Large intestine (tissue), 3 donors: ENCODE results near the gene KIRREL3. TPM values are rescaled to one million over a fixed set of nuclear protein-coding genes. Genes with fewer than 3 reads are reported as not detected.

Source experiments
- DNase-seq, 2 donors: peaks; one replicate each; pipeline versions ENCODE4 v3.0.0 to v3.0.0-alpha.2; 2013
- H3K27ac ChIP-seq: one replicate; pipeline ENCODE4 v1.5.1; 2013; ENCODE audit warnings: low read length
- H3K27me3 ChIP-seq: 2 replicates; pipeline ENCODE4 v1.6.1; 2013; ENCODE audit warnings: low read length; ENCODE audit not compliant: control insufficient read depth, insufficient read depth
- H3K36me3 ChIP-seq: 2 replicates; pipeline ENCODE4 v1.6.1; 2013; ENCODE audit warnings: low read length; ENCODE audit not compliant: control insufficient read depth, insufficient read depth
- H3K4me1 ChIP-seq: one replicate; pipeline ENCODE4 v1.6.1; 2013; ENCODE audit warnings: low read length; ENCODE audit not compliant: control insufficient read depth, insufficient read depth
- H3K4me3 ChIP-seq: one replicate; pipeline ENCODE4 v1.5.1; 2013; ENCODE audit warnings: low read length
- H3K9me3 ChIP-seq: one replicate; pipeline ENCODE4 v1.6.1; 2013; ENCODE audit warnings: mild to moderate bottlenecking, low read depth, low read length, moderate library complexity; ENCODE audit not compliant: control insufficient read depth
- WGBS: methylation state at CpG from one replicate; pipeline ENCODE4 v1.1.5; 2013; ENCODE audit warnings: low lambda C conversion rate; ENCODE audit not compliant: insufficient coverage; 5-methylcytosine and 5-hydroxymethylcytosine counted together
- polyA plus RNA-seq: library from polyadenylated mRNA; unstranded; fragments of 120-200 nt; gene quantifications from one replicate; pipeline ENCODE4 v1.2.1, GENCODE V29; 2013

KIRREL3 gene
- polyA plus RNA-seq, 1 donor = 0.96 TPM

DNA sequence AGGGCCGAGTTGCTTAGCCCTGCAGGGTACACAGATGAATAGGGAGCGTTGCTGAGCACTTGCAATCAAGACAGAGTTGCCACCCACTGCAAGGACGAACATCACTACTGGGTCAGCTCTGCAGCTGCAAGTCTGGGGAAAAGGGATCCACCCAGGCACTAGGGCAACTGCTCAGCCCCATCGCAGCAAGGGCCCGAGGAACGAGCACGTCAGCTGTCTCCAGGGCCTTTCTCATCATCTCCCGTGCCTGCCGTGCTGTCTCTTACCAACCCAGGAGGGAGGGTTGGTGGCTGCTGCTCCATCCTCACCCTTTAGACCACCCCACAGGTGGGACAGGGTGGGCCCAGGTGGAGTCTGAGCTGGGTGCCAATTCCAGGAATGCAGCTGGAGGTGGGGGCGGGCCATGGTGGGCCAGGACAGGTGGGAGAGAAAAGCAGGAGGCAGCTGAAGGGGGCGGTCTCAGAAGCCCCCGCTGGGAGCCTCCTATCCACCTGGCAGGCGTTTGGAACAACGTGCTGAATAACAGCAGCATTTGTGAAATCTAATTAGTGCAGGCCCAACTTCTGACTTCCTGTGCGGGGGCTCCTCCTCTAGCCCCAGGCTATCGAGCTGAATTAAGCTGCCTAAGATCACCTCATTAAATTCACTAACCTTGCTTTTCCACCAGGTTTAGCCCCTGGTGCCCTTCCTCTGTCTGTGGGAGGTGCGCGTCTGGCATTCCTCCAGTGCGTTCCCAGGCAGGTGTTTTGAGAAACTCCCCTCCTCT is 392.6 kb downstream of the KIRREL3 start:
- Histone ChIP-seq H3K36me3 (no peaks in the 10 kb centered on the region), H3K9me3 (no peaks in the 10 kb centered on the region), H3K4me1 (no peaks in the 10 kb centered on the region), H3K4me3 (no peak overlapping the region), H3K27me3 (peaks cover 22% of the 10 kb centered on the region), H3K27ac (no peak overlapping the region)
- no peak for DNase-seq
- no CpG with 5 or more reads among the region's 19 CpGs for WGBS

DNA sequence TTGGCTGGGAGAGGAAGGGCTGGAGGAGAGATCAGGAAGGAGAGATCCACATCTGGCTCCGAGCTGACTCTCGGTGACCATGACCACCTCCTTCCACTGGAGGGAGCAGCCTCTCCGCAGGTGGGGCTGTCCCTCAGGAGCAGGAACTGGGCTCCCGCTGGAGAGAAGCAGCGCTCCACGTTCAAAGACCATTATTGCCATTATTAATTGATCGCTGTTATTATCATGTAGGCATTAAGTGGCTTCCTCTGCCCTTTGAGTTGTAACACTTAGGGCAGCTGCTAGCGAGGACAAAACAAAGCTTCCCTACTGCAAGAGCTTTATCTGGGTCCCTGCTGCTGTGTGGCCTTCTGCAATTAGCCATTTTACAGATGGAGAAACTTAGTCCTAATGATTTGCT is 393.2 kb downstream of the KIRREL3 start:
- H3K27ac ChIP-seq = no peak overlapping the region
- H3K36me3 ChIP-seq = no peaks in the 10 kb centered on the region
- H3K9me3 ChIP-seq = no peaks in the 10 kb centered on the region
- peak; percentile 13 to 21 for DNase-seq
- WGBS = no CpG with 5 or more reads among the region's 8 CpGs
- H3K4me3 ChIP-seq = no peak overlapping the region
- no peaks in the 10 kb centered on the region for H3K4me1 ChIP-seq
- peaks cover 27% of the 10 kb centered on the region for H3K27me3 ChIP-seq

GRCh38 chr11:126606484-126606883 is 394.1 kb downstream of the KIRREL3 start:
- no peaks in the 10 kb centered on the region for H3K36me3 ChIP-seq
- no peak overlapping the region for H3K4me3 ChIP-seq
- H3K4me1 ChIP-seq = no peaks in the 10 kb centered on the region
- WGBS = no CpG with 5 or more reads among the region's 4 CpGs
- peaks cover 36% of the 10 kb centered on the region for H3K27me3 ChIP-seq
- DNase-seq = no peak
- no peaks in the 10 kb centered on the region for H3K9me3 ChIP-seq
- H3K27ac ChIP-seq = no peak overlapping the region

DNA sequence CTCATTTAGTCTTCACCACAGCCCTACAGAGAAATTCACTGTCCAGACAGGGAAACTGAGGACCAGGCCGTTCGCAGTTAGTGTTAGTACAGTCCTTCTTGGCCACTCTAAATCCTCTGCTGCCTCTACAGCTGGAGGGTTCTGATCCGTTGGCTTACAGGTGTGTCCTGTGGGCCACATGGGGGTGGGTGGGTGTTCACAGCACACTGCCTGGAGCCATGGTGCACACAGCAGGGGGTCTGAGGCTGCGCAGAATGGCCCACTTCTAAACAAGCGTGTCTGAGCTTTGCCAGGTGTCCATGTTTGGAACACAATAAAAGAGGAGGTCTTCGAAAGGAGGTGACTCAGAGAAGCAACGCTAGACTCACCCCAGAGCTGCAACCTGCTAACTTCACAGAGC is 396.1 kb downstream of the KIRREL3 start:
- no peak for DNase-seq
- H3K9me3 ChIP-seq = no peaks in the 10 kb centered on the region

DNA sequence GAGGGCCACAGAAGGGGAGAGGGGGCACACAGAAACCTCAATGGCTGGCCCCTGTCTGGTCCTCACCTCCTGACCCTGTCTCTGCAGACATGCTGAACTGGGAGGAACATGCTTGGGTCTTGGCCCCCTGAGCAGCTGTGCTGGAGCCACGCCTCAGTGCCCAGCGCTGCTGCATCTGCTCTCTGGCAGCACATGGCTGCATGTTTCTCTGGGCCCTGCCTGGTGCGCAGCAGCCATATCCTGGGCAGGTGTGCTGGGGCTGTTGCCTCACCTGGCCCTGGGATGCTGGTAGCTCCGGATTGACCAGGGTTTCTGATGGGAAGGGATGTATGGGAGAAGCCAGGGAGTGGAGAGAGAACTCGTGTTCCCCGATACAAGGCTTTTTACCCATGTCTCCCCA is 397.1 kb downstream of the KIRREL3 start:
- Histone ChIP-seq H3K36me3 (no peaks in the 10 kb centered on the region), H3K27ac (no peak overlapping the region), H3K4me1 (no peaks in the 10 kb centered on the region), H3K9me3 (no peaks in the 10 kb centered on the region), H3K27me3 (peaks cover 47% of the 10 kb centered on the region), H3K4me3 (no peak overlapping the region)
- DNase-seq = no peak
- no CpG with 5 or more reads among the region's 6 CpGs for WGBS

More for the DNA sequence above, 396.1 kb downstream of the KIRREL3 start:
- H3K27me3 ChIP-seq = peaks cover 49% of the 10 kb centered on the region
- no CpG with 5 or more reads among the region's 7 CpGs for WGBS
- H3K36me3 ChIP-seq = no peaks in the 10 kb centered on the region
- H3K4me3 ChIP-seq = no peak overlapping the region
- no peak overlapping the region for H3K27ac ChIP-seq
- H3K4me1 ChIP-seq = no peaks in the 10 kb centered on the region

GRCh38 chr11:126602993-126603392 is 397.6 kb downstream of the KIRREL3 start:
- H3K27ac ChIP-seq = no peak overlapping the region
- no peaks in the 10 kb centered on the region for H3K9me3 ChIP-seq
- no peak for DNase-seq
- no peaks in the 10 kb centered on the region for H3K36me3 ChIP-seq
- peaks cover 47% of the 10 kb centered on the region for H3K27me3 ChIP-seq
- no peak overlapping the region for H3K4me3 ChIP-seq
- no CpG with 5 or more reads among the region's 6 CpGs for WGBS
- no peaks in the 10 kb centered on the region for H3K4me1 ChIP-seq

DNA sequence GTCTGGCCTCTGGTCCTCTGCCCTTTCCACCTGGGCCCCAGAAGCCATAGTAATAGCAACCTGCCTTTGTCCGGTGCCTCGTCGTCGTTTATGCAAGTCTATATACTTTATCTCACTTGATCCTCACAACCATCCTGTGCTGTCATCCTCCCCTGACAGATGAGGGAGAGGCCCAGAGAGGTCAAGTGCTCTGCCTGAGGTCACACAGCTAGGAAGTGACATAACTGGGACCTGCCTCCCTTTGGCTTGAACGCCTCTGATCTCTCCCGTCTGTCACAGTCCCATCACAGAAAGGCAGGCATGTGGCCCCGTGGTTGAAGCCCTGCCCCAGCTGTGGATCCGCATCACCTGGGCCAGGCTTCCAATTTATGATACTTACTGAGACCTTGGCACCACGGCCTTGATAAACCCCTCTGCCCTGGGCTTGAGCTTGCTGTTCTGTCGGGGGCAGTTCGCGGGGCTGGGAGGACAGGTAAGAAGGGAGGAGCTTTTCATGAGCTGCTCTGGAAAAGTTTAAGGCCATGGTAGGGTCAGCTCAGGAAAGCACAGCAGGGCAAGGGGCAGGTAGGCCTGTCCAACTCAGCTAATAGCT is 398.1 kb downstream of the KIRREL3 start:
- Histone ChIP-seq H3K4me1 (no peaks in the 10 kb centered on the region), H3K9me3 (no peaks in the 10 kb centered on the region), H3K4me3 (no peak overlapping the region), H3K27ac (no peak overlapping the region), H3K27me3 (peaks cover 46% of the 10 kb centered on the region), H3K36me3 (no peaks in the 10 kb centered on the region)
- DNase-seq = no peak
- no CpG with 5 or more reads among the region's 12 CpGs for WGBS

- DNase-seq = no peak
- peaks cover 40% of the 10 kb centered on the region for H3K27me3 ChIP-seq
- H3K36me3 ChIP-seq = no peaks in the 10 kb centered on the region
- WGBS = 44% methylated on average over 5 of the region's 22 CpGs
- no peaks in the 10 kb centered on the region for H3K4me1 ChIP-seq
- H3K4me3 ChIP-seq = no peak overlapping the region
- no peak overlapping the region for H3K27ac ChIP-seq
- H3K9me3 ChIP-seq = no peaks in the 10 kb centered on the region
These were observed 398.9 kb downstream of the KIRREL3 start for GRCh38 chr11:126601550-126602215.

- no peak overlapping the region for H3K4me3 ChIP-seq
- WGBS = 30% methylated on average over 2 of the region's 5 CpGs
These were observed 399.4 kb downstream of the KIRREL3 start for GRCh38 chr11:126601136-126601535.

DNA sequence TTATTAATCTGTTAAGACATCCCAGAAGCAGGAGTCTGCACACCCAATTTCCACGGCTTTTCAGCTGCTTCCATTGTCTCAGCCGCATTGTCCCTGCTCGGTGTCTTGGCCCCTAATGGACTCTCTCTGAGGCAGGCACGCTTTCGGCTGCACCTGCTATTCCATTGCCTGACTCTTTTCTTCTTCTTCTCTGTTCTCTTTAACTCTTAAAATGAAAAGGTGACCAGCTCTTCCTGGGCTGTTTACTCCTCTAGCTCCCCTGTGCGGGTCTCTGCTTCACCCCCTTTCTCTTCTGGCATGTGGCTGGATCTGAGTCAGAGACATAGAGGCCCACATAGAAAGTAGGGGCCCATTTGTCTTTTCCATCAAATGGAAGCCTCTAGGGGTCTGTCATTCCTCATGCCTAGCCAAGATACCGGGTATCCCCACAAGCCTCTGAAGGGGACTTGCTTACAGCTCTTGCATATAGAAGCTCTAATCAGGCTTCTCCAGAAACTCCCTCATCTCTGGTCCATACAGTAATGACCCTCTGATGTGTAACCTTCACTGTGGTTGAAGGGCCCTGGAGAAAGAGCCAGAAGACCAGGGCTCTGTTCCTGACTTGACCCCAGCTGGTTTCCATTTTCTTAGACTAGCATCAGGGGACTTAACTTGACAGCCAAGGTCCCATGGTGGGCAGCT is 401.2 kb downstream of the KIRREL3 start:
- Histone ChIP-seq H3K9me3 (no peaks in the 10 kb centered on the region), H3K36me3 (no peaks in the 10 kb centered on the region), H3K27me3 (peaks cover 39% of the 10 kb centered on the region), H3K4me3 (no peak overlapping the region), H3K27ac (no peak overlapping the region), H3K4me1 (no peaks in the 10 kb centered on the region)
- no peak for DNase-seq
- 88% methylated on average over 5 of the region's 7 CpGs for WGBS

More at GRCh38 chr11:126601136-126601535, 399.4 kb downstream of the KIRREL3 start:
- H3K4me1 ChIP-seq = no peaks in the 10 kb centered on the region
- no peaks in the 10 kb centered on the region for H3K9me3 ChIP-seq
- H3K27me3 ChIP-seq = peaks cover 39% of the 10 kb centered on the region
- no peaks in the 10 kb centered on the region for H3K36me3 ChIP-seq
- no peak overlapping the region for H3K27ac ChIP-seq
- DNase-seq = no peak
